ENCODE measurements around the gene THEMIS. TPM values are rescaled to one million over a fixed set of nuclear protein-coding genes. Genes with fewer than 3 reads are reported as not detected.

The THEMIS gene
- total and polyA plus RNA-seq, 2 donors (not counting 1 experiment from before 2014, with no cell fraction given), result not detected

- no peak overlapping the region for H3K9ac ChIP-seq (ENCODE audit: insufficient read depth, low read length)
- no peaks in the 10 kb centered on the region for H4K20me1 ChIP-seq (ENCODE audit: control insufficient read depth, extremely low read depth, insufficient read depth, low read length)
- H3K79me2 ChIP-seq (ENCODE audit: control insufficient read depth, insufficient read depth, low read length), result no peaks in the 10 kb centered on the region
- H3K27me3 ChIP-seq (ENCODE audit: control insufficient read depth, insufficient read depth, low read length), result no peaks in the 10 kb centered on the region
- H3K9me3 ChIP-seq (ENCODE audit: control insufficient read depth, insufficient read depth, low read depth, low read length), result no peaks in the 10 kb centered on the region
- H3K4me1 ChIP-seq (ENCODE audit: control insufficient read depth, extremely low read depth, insufficient read depth, low read length), result no peaks in the 10 kb centered on the region
- no peak overlapping the region for H3K4me2 ChIP-seq (ENCODE audit: extremely low read depth, insufficient read depth, low read length)
- no peaks in the 10 kb centered on the region for H3K36me3 ChIP-seq (ENCODE audit: control insufficient read depth, insufficient read depth, low read length)
- no peak overlapping the region for H3K4me3 ChIP-seq (replicated peaks in 1 of 4; ENCODE audit: control extremely low read depth in 1 of 4, insufficient read depth in 1 of 4, low read depth in 3 of 4, low read length in 4 of 4)
- no peak overlapping the region for H3K27ac ChIP-seq (ENCODE audit: insufficient read depth, low read length)
- DNase-seq (ENCODE audit: low read depth in 2 of 2), result peak in 1 of 2 donors; percentile 18
- no peak overlapping the region for H2AFZ ChIP-seq (ENCODE audit: low read length)
- TF ChIP-seq, protein P1, sequence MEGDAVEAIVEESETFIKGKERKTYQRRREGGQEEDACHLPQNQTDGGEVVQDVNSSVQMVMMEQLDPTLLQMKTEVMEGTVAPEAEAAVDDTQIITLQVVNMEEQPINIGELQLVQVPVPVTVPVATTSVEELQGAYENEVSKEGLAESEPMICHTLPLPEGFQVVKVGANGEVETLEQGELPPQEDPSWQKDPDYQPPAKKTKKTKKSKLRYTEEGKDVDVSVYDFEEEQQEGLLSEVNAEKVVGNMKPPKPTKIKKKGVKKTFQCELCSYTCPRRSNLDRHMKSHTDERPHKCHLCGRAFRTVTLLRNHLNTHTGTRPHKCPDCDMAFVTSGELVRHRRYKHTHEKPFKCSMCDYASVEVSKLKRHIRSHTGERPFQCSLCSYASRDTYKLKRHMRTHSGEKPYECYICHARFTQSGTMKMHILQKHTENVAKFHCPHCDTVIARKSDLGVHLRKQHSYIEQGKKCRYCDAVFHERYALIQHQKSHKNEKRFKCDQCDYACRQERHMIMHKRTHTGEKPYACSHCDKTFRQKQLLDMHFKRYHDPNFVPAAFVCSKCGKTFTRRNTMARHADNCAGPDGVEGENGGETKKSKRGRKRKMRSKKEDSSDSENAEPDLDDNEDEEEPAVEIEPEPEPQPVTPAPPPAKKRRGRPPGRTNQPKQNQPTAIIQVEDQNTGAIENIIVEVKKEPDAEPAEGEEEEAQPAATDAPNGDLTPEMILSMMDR (conservative IDR thresholded peaks at IDR 0.05 in 1 of 2, IDR thresholded peaks at IDR 0.05 in 1 of 2; ENCODE audit: low read depth in 1 of 2, low read length in 2 of 2), result no peak
- TF ChIP-seq EZH2 (IDR thresholded peaks at IDR 0.05; ENCODE audit: low read length, missing control alignments), result no peak
These were observed 13.4 kb upstream of the THEMIS start for GRCh38 chr6:127914240-127914639.

DNA sequence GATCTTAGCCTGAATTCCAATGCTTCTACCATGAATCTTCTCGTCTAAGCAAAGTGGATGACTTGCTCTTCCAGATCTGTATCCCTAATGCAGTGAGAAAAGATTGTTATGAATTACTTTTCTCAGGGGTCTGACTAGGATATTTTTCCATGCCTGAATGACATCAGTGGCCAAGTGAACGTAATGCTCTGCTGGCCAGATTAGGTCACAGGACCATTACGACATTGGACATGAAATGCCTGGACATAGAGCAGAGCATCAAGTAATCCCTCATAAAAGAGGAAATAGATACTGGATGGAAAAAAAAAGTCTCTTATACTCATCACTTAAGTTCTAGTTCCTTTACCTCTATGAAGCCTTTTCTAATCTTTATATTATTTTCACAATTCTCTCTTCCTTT lies 12.1 kb upstream of the THEMIS start:
- Histone ChIP-seq H3K79me2 (ENCODE audit: control insufficient read depth, insufficient read depth, low read length) (no peaks in the 10 kb centered on the region), H3K27ac (ENCODE audit: insufficient read depth, low read length) (no peak overlapping the region), H3K27me3 (ENCODE audit: control insufficient read depth, insufficient read depth, low read length) (no peaks in the 10 kb centered on the region), H2AFZ (ENCODE audit: low read length) (no peak overlapping the region), H3K4me3 (replicated peaks in 1 of 4; ENCODE audit: control extremely low read depth in 1 of 4, insufficient read depth in 1 of 4, low read depth in 3 of 4, low read length in 4 of 4) (no peak overlapping the region), H3K36me3 (ENCODE audit: control insufficient read depth, insufficient read depth, low read length) (no peaks in the 10 kb centered on the region), H3K9me3 (ENCODE audit: control insufficient read depth, insufficient read depth, low read depth, low read length) (no peaks in the 10 kb centered on the region), H4K20me1 (ENCODE audit: control insufficient read depth, extremely low read depth, insufficient read depth, low read length) (no peaks in the 10 kb centered on the region), H3K9ac (ENCODE audit: insufficient read depth, low read length) (no peak overlapping the region), H3K4me1 (ENCODE audit: control insufficient read depth, extremely low read depth, insufficient read depth, low read length) (no peaks in the 10 kb centered on the region), H3K4me2 (ENCODE audit: extremely low read depth, insufficient read depth, low read length) (no peak overlapping the region)
- no peak for DNase-seq (ENCODE audit: low read depth in 2 of 2)
- TF ChIP-seq EZH2 (IDR thresholded peaks at IDR 0.05; ENCODE audit: low read length, missing control alignments), result no peak
- TF ChIP-seq, protein P1 (conservative IDR thresholded peaks at IDR 0.05 in 1 of 2, IDR thresholded peaks at IDR 0.05 in 1 of 2; ENCODE audit: low read depth in 1 of 2, low read length in 2 of 2), result no peak

DNA sequence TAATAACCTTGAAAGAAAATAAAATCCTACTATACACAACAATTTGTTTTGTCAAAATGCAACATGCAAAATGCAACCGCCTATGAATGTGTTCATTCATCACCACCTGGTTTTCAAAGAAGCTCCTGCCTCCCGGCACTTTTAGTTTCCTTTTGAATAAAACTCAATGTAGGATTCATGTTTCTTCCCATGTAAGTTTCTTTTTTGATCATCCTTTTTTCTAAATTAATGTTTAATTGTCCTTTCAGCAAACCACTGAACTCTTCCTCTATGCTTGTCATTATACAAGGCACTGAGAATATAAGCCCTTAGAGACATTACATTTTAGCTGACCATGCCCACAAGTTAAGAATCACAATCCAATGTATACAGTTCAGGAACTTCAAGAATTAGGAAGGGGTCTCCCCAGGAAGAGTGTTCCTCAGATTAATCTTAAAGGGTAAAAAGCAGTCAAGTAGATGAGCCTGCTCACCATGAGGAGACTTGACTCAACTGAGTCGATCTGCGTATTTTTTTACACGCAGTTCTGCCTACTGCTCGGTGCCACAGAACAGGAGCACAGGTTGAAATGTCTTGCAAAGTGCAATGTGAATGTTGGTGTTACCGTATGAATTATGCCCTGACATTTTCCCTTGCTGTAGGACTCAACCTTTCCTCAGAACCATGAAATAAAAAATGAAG lies 7.2 kb upstream of the THEMIS start:
- Histone ChIP-seq H3K27ac (ENCODE audit: insufficient read depth, low read length) (no peak overlapping the region), H3K4me2 (ENCODE audit: extremely low read depth, insufficient read depth, low read length) (no peak overlapping the region), H4K20me1 (ENCODE audit: control insufficient read depth, extremely low read depth, insufficient read depth, low read length) (no peaks in the 10 kb centered on the region), H2AFZ (ENCODE audit: low read length) (no peak overlapping the region), H3K4me1 (ENCODE audit: control insufficient read depth, extremely low read depth, insufficient read depth, low read length) (no peaks in the 10 kb centered on the region), H3K79me2 (ENCODE audit: control insufficient read depth, insufficient read depth, low read length) (no peaks in the 10 kb centered on the region), H3K4me3 (replicated peaks in 1 of 4; ENCODE audit: control extremely low read depth in 1 of 4, insufficient read depth in 1 of 4, low read depth in 3 of 4, low read length in 4 of 4) (no peak overlapping the region), H3K27me3 (ENCODE audit: control insufficient read depth, insufficient read depth, low read length) (no peaks in the 10 kb centered on the region), H3K36me3 (ENCODE audit: control insufficient read depth, insufficient read depth, low read length) (no peaks in the 10 kb centered on the region), H3K9me3 (ENCODE audit: control insufficient read depth, insufficient read depth, low read depth, low read length) (no peaks in the 10 kb centered on the region), H3K9ac (ENCODE audit: insufficient read depth, low read length) (no peak overlapping the region)
- DNase-seq (ENCODE audit: low read depth in 2 of 2), result no peak
- TF ChIP-seq, protein P1 (conservative IDR thresholded peaks at IDR 0.05 in 1 of 2, IDR thresholded peaks at IDR 0.05 in 1 of 2; ENCODE audit: low read depth in 1 of 2, low read length in 2 of 2), result no peak
- no peak for TF ChIP-seq EZH2 (IDR thresholded peaks at IDR 0.05; ENCODE audit: low read length, missing control alignments)

All from fibroblast of lung (primary cell).